GM06990 (cell line): ENCODE results near the gene SLC6A18.

Experiments
- DNase-seq: peaks from one replicate; pipeline ENCODE4 v3.0.0-alpha.2; 2011; ENCODE audit not compliant: insufficient read length; ENCODE audit errors: extremely low read depth
- H3K27me3 ChIP-seq: replicated peaks from 2 replicates; pipeline ENCODE4 v1.6.0; 2011; ENCODE audit warnings: low read length; ENCODE audit not compliant: control insufficient read depth, insufficient read depth
- H3K36me3 ChIP-seq: 2 replicates; pipeline ENCODE4 v1.5.1; 2011; ENCODE audit warnings: low read length; ENCODE audit not compliant: control insufficient read depth, insufficient read depth
- H3K4me3 ChIP-seq: replicated peaks from 2 replicates; pipeline ENCODE4 v1.5.1; 2011; ENCODE audit warnings: low read depth, mild to moderate bottlenecking, control low read depth, low read length
- TF ChIP-seq, protein P1 (sequence below): IDR thresholded peaks from 2 replicates; pipeline ENCODE4 v1.5.1; 2011; ENCODE audit warnings: low read length, control low read depth, mild to moderate bottlenecking, inconsistent platforms; ENCODE audit not compliant: insufficient read depth, poor library complexity, severe bottlenecking

The SLC6A18 gene

DNA sequence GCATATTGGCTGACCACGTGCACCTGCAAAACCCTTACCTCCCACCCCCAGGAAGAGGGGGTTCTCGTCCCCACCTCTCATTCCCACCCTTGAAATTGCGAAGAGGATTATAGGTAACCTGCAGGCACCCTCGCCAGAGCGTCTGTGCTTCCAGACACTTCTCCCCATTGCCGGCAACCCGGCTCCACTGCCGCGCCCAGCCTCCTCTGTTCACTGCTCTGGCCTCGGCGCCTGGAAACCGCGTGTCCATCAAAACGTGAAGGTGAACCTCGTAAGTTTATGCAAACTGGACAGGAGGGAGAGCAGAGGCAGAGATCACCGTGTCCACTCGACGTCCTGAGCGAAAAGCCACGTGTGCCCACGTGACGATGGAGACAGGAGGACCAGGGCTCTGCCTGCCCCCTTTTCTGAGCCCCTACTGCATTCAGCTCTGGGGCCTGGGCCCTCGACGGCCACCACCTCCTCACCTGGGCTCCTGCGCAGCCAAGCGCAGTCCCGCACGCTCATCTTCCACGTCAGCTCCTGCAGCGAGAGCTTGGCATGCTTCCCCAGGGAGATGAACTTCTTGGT lies 67.8 kb downstream of the SLC6A18 start:
- no peak for DNase-seq

DNA sequence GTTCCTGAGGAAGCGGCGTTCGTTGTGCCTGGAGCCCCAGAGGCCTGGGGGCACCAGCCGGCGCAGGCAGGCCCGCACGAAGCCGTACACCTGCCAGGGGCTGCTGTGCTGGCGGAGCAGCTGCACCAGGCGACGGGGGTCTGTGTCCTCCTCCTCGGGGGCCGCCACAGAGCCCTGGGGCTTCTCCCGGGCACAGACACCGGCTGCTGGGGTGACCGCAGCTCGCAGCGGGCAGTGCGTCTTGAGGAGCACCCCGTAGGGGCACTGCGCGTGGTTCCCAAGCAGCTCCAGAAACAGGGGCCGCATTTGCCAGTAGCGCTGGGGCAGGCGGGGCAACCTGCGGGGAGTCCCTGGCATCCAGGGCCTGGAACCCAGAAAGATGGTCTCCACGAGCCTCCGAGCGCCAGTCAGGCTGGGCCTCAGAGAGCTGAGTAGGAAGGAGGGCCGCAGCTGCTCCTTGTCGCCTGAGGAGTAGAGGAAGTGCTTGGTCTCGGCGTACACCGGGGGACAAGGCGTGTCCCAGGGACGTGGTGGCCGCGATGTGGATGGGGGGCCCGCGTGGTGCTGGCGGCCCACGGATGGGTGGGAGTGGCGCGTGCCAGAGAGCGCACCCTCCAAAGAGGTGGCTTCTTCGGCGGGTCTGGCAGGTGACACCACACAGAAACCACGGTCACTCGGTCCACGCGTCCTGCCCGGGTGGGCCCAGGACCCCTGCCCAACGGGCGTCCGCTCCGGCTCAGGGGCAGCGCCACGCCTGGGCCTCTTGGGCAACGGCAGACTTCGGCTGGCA lies 68.4 kb downstream of the SLC6A18 start:
- DNase-seq, result no peak
- Histone ChIP-seq H3K36me3 (no peaks in the 10 kb centered on the region), H3K27me3 (no peaks in the 10 kb centered on the region; the same call in 1 of the 2 replicates), H3K4me3 (no peak overlapping the region)
- TF ChIP-seq, protein P1, sequence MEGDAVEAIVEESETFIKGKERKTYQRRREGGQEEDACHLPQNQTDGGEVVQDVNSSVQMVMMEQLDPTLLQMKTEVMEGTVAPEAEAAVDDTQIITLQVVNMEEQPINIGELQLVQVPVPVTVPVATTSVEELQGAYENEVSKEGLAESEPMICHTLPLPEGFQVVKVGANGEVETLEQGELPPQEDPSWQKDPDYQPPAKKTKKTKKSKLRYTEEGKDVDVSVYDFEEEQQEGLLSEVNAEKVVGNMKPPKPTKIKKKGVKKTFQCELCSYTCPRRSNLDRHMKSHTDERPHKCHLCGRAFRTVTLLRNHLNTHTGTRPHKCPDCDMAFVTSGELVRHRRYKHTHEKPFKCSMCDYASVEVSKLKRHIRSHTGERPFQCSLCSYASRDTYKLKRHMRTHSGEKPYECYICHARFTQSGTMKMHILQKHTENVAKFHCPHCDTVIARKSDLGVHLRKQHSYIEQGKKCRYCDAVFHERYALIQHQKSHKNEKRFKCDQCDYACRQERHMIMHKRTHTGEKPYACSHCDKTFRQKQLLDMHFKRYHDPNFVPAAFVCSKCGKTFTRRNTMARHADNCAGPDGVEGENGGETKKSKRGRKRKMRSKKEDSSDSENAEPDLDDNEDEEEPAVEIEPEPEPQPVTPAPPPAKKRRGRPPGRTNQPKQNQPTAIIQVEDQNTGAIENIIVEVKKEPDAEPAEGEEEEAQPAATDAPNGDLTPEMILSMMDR, result no peak

More for the DNA sequence above, 67.8 kb downstream of the SLC6A18 start:
- TF ChIP-seq, protein P1, result no peak
- Histone ChIP-seq H3K36me3 (no peaks in the 10 kb centered on the region), H3K27me3 (no peaks in the 10 kb centered on the region; the same call in 1 of the 2 replicates), H3K4me3 (no peak overlapping the region)

DNA sequence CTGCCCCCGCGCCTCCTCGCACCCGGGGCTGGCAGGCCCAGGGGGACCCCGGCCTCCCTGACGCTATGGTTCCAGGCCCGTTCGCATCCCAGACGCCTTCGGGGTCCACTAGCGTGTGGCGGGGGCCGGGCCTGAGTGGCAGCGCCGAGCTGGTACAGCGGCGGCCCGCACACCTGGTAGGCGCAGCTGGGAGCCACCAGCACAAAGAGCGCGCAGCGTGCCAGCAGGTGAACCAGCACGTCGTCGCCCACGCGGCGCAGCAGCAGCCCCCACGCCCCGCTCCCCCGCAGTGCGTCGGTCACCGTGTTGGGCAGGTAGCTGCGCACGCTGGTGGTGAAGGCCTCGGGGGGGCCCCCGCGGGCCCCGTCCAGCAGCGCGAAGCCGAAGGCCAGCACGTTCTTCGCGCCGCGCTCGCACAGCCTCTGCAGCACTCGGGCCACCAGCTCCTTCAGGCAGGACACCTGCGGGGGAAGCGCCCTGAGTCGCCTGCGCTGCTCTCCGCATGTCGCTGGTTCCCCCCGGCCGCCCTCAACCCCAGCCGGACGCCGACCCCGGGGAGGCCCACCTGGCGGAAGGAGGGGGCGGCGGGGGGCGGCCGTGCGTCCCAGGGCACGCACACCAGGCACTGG lies 69.1 kb downstream of the SLC6A18 start:
- DNase-seq, result no peak
- Histone ChIP-seq H3K27me3 (no peaks in the 10 kb centered on the region; the same call in 1 of the 2 replicates), H3K4me3 (no peak overlapping the region), H3K36me3 (no peaks in the 10 kb centered on the region)
- TF ChIP-seq, protein P1, result no peak

DNA sequence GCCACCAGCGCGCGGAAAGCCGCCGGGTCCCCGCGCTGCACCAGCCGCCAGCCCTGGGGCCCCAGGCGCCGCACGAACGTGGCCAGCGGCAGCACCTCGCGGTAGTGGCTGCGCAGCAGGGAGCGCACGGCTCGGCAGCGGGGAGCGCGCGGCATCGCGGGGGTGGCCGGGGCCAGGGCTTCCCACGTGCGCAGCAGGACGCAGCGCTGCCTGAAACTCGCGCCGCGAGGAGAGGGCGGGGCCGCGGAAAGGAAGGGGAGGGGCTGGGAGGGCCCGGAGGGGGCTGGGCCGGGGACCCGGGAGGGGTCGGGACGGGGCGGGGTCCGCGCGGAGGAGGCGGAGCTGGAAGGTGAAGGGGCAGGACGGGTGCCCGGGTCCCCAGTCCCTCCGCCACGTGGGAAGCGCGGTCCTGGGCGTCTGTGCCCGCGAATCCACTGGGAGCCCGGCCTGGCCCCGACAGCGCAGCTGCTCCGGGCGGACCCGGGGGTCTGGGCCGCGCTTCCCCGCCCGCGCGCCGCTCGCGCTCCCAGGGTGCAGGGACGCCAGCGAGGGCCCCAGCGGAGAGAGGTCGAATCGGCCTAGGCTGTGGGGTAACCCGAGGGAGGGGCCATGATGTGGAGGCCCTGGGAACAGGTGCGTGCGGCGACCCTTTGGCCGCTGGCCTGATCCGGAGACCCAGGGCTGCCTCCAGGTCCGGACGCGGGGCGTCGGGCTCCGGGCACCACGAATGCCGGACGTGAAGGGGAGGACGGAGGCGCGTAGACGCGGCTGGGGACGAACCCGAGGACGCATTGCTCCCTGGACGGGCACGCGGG lies 69.9 kb downstream of the SLC6A18 start, which contains the start of gene TERT:
TERT (minus strand) TSS at position 234 of the 815 bp plus-strand sequence; CDS start at position 155, 79 bp downstream.
- DNase-seq, result peak; percentile 87
- TF ChIP-seq, protein P1, result no peak
- Histone ChIP-seq H3K27me3 (no peaks in the 10 kb centered on the region; the same call in 1 of the 2 replicates), H3K4me3 (no peak within 1 kb of the TSS), H3K36me3 (no peaks in the 10 kb centered on the region)

DNA sequence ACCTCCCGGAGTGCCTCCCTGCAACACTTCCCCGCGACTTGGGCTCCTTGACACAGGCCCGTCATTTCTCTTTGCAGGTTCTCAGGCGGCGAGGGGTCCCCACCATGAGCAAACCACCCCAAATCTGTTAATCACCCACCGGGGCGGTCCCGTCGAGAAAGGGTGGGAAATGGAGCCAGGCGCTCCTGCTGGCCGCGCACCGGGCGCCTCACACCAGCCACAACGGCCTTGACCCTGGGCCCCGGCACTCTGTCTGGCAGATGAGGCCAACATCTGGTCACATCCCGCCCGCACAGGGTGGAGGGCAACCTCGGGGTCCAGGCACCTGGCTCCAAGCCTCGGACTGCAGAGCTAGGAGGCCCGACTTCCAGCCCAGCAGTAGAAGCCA lies 70.5 kb downstream of the SLC6A18 start:
- TF ChIP-seq, protein P1, result no peak
- H3K4me3 ChIP-seq, result no peak overlapping the region
- H3K27me3 ChIP-seq, result no peaks in the 10 kb centered on the region; the same call in 1 of the 2 replicates
- no peak for DNase-seq
- no peaks in the 10 kb centered on the region for H3K36me3 ChIP-seq
